Measurements from ENCODE around the gene CDH11. TPM values are rescaled to one million over a fixed set of nuclear protein-coding genes. Genes with fewer than 3 reads are reported as not detected.

CDH11 gene
- total RNA-seq, 4 donors from 2014 or later: 4.0 to 14.2 (median 8.6) TPM

DNA sequence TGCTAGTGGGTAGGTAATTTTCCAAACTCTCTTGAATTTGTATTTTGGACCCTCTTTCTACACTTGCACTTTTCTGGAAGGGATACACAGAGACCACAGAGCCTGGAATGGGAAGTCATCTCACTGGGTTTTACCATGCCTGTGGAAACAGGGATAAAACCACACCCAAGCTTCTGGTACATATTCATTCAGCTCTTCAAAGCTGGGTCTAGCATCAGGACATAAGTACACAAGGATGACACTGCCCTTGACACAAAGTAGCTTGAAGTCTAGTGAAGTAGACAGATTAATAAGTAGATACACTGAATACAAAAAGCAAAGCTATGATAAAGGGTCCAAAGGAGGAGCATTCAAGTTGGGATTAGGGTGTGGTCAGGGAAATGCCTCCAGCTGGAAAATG lies 118.2 kb downstream of the CDH11 start:
- no peaks in the 10 kb centered on the region for H3K4me1 ChIP-seq
- no peak overlapping the region for H3K4me3 ChIP-seq
- in situ Hi-C loops (cut with MboI; ENCODE audit: low sequenced_read_pairs in 4 of 4) (no loop called here), intact Hi-C loops (cut with DNase I; ENCODE audit: low total_unique reads) (no loop called here)
- no peak for DNase-seq
- H3K36me3 ChIP-seq: no peaks in the 10 kb centered on the region
- TF ChIP-seq POLR2A (IDR thresholded peaks at IDR 0.05): no peak
- TF ChIP-seq, protein P1, sequence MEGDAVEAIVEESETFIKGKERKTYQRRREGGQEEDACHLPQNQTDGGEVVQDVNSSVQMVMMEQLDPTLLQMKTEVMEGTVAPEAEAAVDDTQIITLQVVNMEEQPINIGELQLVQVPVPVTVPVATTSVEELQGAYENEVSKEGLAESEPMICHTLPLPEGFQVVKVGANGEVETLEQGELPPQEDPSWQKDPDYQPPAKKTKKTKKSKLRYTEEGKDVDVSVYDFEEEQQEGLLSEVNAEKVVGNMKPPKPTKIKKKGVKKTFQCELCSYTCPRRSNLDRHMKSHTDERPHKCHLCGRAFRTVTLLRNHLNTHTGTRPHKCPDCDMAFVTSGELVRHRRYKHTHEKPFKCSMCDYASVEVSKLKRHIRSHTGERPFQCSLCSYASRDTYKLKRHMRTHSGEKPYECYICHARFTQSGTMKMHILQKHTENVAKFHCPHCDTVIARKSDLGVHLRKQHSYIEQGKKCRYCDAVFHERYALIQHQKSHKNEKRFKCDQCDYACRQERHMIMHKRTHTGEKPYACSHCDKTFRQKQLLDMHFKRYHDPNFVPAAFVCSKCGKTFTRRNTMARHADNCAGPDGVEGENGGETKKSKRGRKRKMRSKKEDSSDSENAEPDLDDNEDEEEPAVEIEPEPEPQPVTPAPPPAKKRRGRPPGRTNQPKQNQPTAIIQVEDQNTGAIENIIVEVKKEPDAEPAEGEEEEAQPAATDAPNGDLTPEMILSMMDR (IDR thresholded peaks at IDR 0.05 in 4 of 5, conservative IDR thresholded peaks at IDR 0.05 in 1 of 5): no peak
- H3K27me3 ChIP-seq: no peaks in the 10 kb centered on the region
- no peak overlapping the region for H3K27ac ChIP-seq
- no peak for ATAC-seq
- H3K9me3 ChIP-seq: no peaks in the 10 kb centered on the region

DNA sequence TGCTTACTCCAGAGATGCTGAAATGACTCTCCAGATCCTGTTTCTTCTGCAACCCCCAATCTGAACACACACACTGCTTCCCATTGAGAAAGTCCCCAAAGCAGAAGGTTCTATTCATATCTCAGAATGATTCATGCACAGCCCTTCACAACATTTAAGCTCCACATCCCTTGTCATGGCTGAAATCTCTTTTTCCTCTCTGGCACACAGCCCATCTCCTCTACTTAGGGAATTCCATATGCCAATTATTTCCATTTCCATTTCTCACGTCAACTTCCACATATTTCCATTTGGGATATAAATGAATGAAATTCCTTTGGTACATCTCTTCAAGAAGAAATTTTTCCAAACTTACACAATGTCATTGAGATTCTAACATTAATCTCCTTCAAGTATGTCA lies 119.6 kb downstream of the CDH11 start:
- Histone ChIP-seq H3K36me3 (no peaks in the 10 kb centered on the region), H3K27ac (no peak overlapping the region), H3K4me3 (no peak overlapping the region), H3K4me1 (no peaks in the 10 kb centered on the region), H3K9me3 (no peaks in the 10 kb centered on the region), H3K27me3 (no peaks in the 10 kb centered on the region)
- ATAC-seq: no peak
- TF ChIP-seq POLR2A (IDR thresholded peaks at IDR 0.05): no peak
- TF ChIP-seq, protein P1 (IDR thresholded peaks at IDR 0.05 in 4 of 5, conservative IDR thresholded peaks at IDR 0.05 in 1 of 5): no peak
- intact Hi-C loops (cut with DNase I; ENCODE audit: low total_unique reads) (no loop called here), in situ Hi-C loops (cut with MboI; ENCODE audit: low sequenced_read_pairs in 4 of 4) (no loop called here)
- no peak for DNase-seq

DNA sequence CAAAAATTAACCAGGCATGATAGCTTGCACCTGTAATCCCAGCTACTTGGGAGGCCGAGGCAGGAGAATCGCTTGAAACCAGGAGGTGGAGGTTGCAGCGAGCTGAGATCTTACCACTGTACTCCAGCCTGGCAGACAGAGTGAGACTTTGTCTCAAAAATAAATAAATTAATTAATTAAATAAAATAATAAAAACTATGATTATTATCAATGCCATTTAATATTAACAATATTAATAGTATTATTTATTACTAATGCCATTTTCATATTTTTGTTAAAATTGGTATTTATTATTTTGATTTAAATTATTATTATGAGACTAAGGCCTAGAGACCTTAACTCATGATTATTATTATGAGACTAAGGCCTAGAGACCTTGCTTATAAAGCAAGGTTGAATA lies 121.2 kb downstream of the CDH11 start:
- Histone ChIP-seq H3K27me3 (no peaks in the 10 kb centered on the region), H3K4me1 (no peaks in the 10 kb centered on the region), H3K9me3 (no peaks in the 10 kb centered on the region), H3K4me3 (no peak overlapping the region), H3K36me3 (no peaks in the 10 kb centered on the region), H3K27ac (no peak overlapping the region)
- no peak for ATAC-seq
- in situ Hi-C loops (cut with MboI; ENCODE audit: low sequenced_read_pairs in 4 of 4) (no loop called here), intact Hi-C loops (cut with DNase I; ENCODE audit: low total_unique reads) (no loop called here)
- TF ChIP-seq, protein P1 (IDR thresholded peaks at IDR 0.05 in 4 of 5, conservative IDR thresholded peaks at IDR 0.05 in 1 of 5): no peak
- no peak for TF ChIP-seq POLR2A (IDR thresholded peaks at IDR 0.05)
- no peak for DNase-seq

DNA sequence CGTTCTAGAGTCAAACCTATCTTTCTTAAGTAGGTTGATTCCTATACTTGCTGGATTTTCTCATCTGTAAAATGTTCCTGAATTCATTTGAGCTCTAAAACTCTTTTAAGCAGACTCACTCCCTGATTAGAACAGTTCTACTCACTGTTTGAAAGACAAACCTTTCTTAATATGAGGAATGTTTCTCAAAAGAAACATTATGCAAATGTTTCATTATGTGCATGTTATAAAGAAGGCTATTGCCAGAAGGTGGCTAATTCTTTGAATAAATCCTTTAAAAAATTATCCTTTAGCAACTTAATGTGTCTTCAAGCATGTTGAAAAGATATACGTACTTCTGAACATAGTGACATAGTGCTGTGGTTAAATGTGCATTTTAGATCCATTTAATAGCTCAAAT lies 124.1 kb downstream of the CDH11 start:
- ATAC-seq: no peak
- no peak for TF ChIP-seq POLR2A (IDR thresholded peaks at IDR 0.05)
- TF ChIP-seq, protein P1 (IDR thresholded peaks at IDR 0.05 in 4 of 5, conservative IDR thresholded peaks at IDR 0.05 in 1 of 5): no peak
- Histone ChIP-seq H3K4me1 (no peaks in the 10 kb centered on the region), H3K27ac (no peak overlapping the region), H3K4me3 (no peak overlapping the region), H3K27me3 (no peaks in the 10 kb centered on the region), H3K36me3 (no peaks in the 10 kb centered on the region), H3K9me3 (no peaks in the 10 kb centered on the region)
- no peak for DNase-seq
- intact Hi-C loops (cut with DNase I; ENCODE audit: low total_unique reads): no loop called here
- in situ Hi-C loops (cut with MboI; ENCODE audit: low sequenced_read_pairs in 4 of 4): no loop called here

DNA sequence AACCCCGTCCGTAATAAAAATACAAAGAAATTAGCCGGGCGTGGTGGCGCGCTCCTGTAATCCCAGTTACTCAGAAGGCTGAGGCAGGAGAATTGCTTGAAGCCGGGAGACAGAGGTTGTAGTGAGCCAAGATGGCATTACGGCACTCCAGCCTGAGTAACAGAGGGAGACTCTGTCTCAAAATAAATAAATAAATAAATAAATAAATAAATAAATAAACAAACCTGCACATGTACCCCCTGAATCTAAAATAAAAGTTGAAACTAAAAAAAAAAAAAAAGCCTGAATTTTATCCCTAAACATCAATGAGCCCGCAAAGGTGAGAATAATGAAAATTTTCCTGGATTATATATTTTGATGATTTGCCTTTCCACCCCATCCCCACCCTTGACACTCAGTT lies 124.7 kb downstream of the CDH11 start:
- TF ChIP-seq POLR2A (IDR thresholded peaks at IDR 0.05): no peak
- TF ChIP-seq, protein P1 (IDR thresholded peaks at IDR 0.05 in 4 of 5, conservative IDR thresholded peaks at IDR 0.05 in 1 of 5): no peak
- Histone ChIP-seq H3K9me3 (no peaks in the 10 kb centered on the region), H3K27me3 (no peaks in the 10 kb centered on the region), H3K4me1 (no peaks in the 10 kb centered on the region), H3K4me3 (no peak overlapping the region), H3K27ac (no peak overlapping the region), H3K36me3 (no peaks in the 10 kb centered on the region)
- DNase-seq: no peak
- ATAC-seq: no peak
- intact Hi-C loops (cut with DNase I; ENCODE audit: low total_unique reads) (no loop called here), in situ Hi-C loops (cut with MboI; ENCODE audit: low sequenced_read_pairs in 4 of 4) (no loop called here)

Data from gastrocnemius medialis (tissue), 4 donors.